HepG2 (cell line): Measurements from ENCODE around the gene SEMA7A. TPM values are rescaled to one million over a fixed set of nuclear protein-coding genes. Genes with fewer than 3 reads are reported as not detected.

ENCODE experiments used
- ARNTL ChIP-seq: sonication (generic); formaldehyde crosslinking; IDR thresholded peaks from 2 replicates; pipeline ENCODE4 v1.4.0; 2020; ENCODE audit warnings: mild to moderate bottlenecking, missing genetic modification reagents
- CEBPB ChIP-seq: IDR thresholded peaks from 2 replicates; pipeline ENCODE4 v1.6.1; 2011; ENCODE audit warnings: low read depth, low read length, improper control_type of control experiment, borderline replicate concordance
- DMAP1 ChIP-seq: IDR thresholded peaks from 2 replicates; pipeline ENCODE4 v1.6.1; 2016
- GABPB1 ChIP-seq: IDR thresholded peaks from 2 replicates; pipeline ENCODE4 v1.6.1; 2016; ENCODE audit warnings: mild to moderate bottlenecking, missing genetic modification reagents, moderate library complexity, missing compliant biosample characterization
- KLF9 ChIP-seq: IDR thresholded peaks from 2 replicates; pipeline ENCODE4 v1.6.1; 2016; ENCODE audit warnings: low read depth
- MATR3 ChIP-seq: sonication (generic); formaldehyde crosslinking; IDR thresholded peaks from 2 replicates; pipeline ENCODE4 v1.4.0; 2020; ENCODE audit warnings: missing genetic modification reagents
- MED8 ChIP-seq: sonication (generic); formaldehyde crosslinking; IDR thresholded peaks from 2 replicates; pipeline ENCODE4 v1.8.1; 2023; ENCODE audit warnings: mild to moderate bottlenecking, missing genetic modification reagents; ENCODE audit not compliant: insufficient replicate concordance
- MEF2D ChIP-seq: sonication (generic); formaldehyde crosslinking; IDR thresholded peaks from 2 replicates; pipeline ENCODE4 v1.5.1; 2020; ENCODE audit warnings: mild to moderate bottlenecking, missing genetic modification reagents
- NFE2 ChIP-seq: sonication (generic); formaldehyde crosslinking; IDR thresholded peaks from 2 replicates; pipeline ENCODE4 v1.4.0; 2020; ENCODE audit warnings: missing genetic modification reagents
- PLRG1 ChIP-seq: fragments of 450-650 bp; conservative IDR thresholded peaks from 2 replicates; pipeline ENCODE4 v1.6.1; 2016
- TARDBP ChIP-seq: sonication (generic); formaldehyde crosslinking; IDR thresholded peaks from 2 replicates; pipeline ENCODE4 v1.8.0; 2022; ENCODE audit warnings: mild to moderate bottlenecking, missing genetic modification reagents
- TEAD2 ChIP-seq: sonication (generic); formaldehyde crosslinking; IDR thresholded peaks from 2 replicates; pipeline ENCODE4 v1.9.0; 2021; ENCODE audit warnings: missing genetic modification reagents
- THAP8 ChIP-seq: sonication (generic); formaldehyde crosslinking; IDR thresholded peaks from 2 replicates; pipeline ENCODE4 v1.5.1; 2020; ENCODE audit warnings: missing genetic modification reagents, mild to moderate bottlenecking, borderline replicate concordance
- ZNF333 ChIP-seq: sonication (generic); formaldehyde crosslinking; IDR thresholded peaks from 2 replicates; pipeline ENCODE4 v1.4.0; 2020; ENCODE audit warnings: mild to moderate bottlenecking, missing genetic modification reagents, borderline replicate concordance
- ZNF337 ChIP-seq: sonication (generic); formaldehyde crosslinking; IDR thresholded peaks from 2 replicates; pipeline ENCODE4 v1.5.1; 2020; ENCODE audit warnings: missing genetic modification reagents, low read depth, mild to moderate bottlenecking, borderline replicate concordance
- ZNF33A ChIP-seq: sonication (generic); formaldehyde crosslinking; IDR thresholded peaks from 2 replicates; pipeline ENCODE4 v1.5.1; 2020; ENCODE audit warnings: missing genetic modification reagents, mild to moderate bottlenecking, moderate library complexity, borderline replicate concordance
- ZNF382 ChIP-seq: sonication (generic); formaldehyde crosslinking; IDR thresholded peaks from 2 replicates; pipeline ENCODE4 v1.5.0; 2020; ENCODE audit warnings: missing genetic modification reagents, mild to moderate bottlenecking, borderline replicate concordance
- ZNF430 ChIP-seq: sonication (generic); formaldehyde crosslinking; IDR thresholded peaks from 2 replicates; pipeline ENCODE4 v1.9.0; 2021; ENCODE audit warnings: mild to moderate bottlenecking, missing genetic modification reagents
- ZNF432 ChIP-seq: sonication (generic); formaldehyde crosslinking; IDR thresholded peaks from 2 replicates; pipeline ENCODE4 v1.5.0; 2020; ENCODE audit warnings: missing genetic modification reagents, mild to moderate bottlenecking, borderline replicate concordance
- ZNF556 ChIP-seq: sonication (generic); formaldehyde crosslinking; IDR thresholded peaks from 2 replicates; pipeline ENCODE4 v1.4.0; 2020; ENCODE audit warnings: mild to moderate bottlenecking, missing genetic modification reagents, borderline replicate concordance
- ZNF678 ChIP-seq: sonication (generic); formaldehyde crosslinking; IDR thresholded peaks from 2 replicates; pipeline ENCODE4 v1.4.0; 2020; ENCODE audit warnings: mild to moderate bottlenecking, missing genetic modification reagents
- ZNF687 ChIP-seq: sonication (generic); formaldehyde crosslinking; IDR thresholded peaks from 2 replicates; pipeline ENCODE4 v1.5.1; 2020; ENCODE audit warnings: mild to moderate bottlenecking, missing genetic modification reagents, moderate library complexity
- ZNF773 ChIP-seq: sonication (generic); formaldehyde crosslinking; IDR thresholded peaks from 2 replicates; pipeline ENCODE4 v1.4.0; 2020; ENCODE audit warnings: missing genetic modification reagents, borderline replicate concordance
- polyA plus RNA-seq, 8 experiments: library from polyadenylated mRNA; depleted of rRNA in 3 of 8; stranded (reverse) in 7 of 8; unstranded in 1 of 8; fragments of >200 nt; fragmentation: Illumina TruSeq in 4 of 8; extraction: Trizol in 4 of 8; gene quantifications; 2 replicates each; pipeline versions ENCODE4 v1.2.1 to v1.2.3, GENCODE V29; 2011 to 2016; ENCODE audit warnings: low read depth in 4 of 8, missing spikeins in 1 of 8, mixed read lengths in 1 of 8; ENCODE audit not compliant: insufficient read depth in 1 of 8
- total RNA-seq, 5 experiments: library from RNA; depleted of rRNA; stranded (reverse); fragments of >200 nt; fragmentation: Illumina TruSeq; extraction: Trizol; gene quantifications; 2 replicates each; pipeline ENCODE4 v1.2.3, GENCODE V29; 2016; ENCODE audit warnings: low read depth in 1 of 5
- TF ChIP-seq, protein P1 (sequence below), 2 experiments: sonication (generic) in 1 of 2; formaldehyde crosslinking in 1 of 2; IDR thresholded peaks; 2 replicates each; pipeline versions ENCODE4 v1.4.0 to v1.6.1; 2018 to 2020; ENCODE audit warnings: missing genetic modification reagents in 2 of 2, borderline replicate concordance in 1 of 2, low read depth in 1 of 2, mild to moderate bottlenecking in 1 of 2, missing biosample characterization in 1 of 2

SEMA7A gene
- total and polyA plus RNA-seq, 2 of the 13 experiments (the other 11 are each of a cell fraction or from before 2014, with no cell fraction given), result 9.0 to 15.8 TPM

- TF ChIP-seq ARNTL (CRISPR knock-in tag), result no peak
- no peak for TF ChIP-seq ZNF333 (CRISPR knock-in tag)
- TF ChIP-seq NFE2 (CRISPR knock-in tag), result no peak
- TF ChIP-seq, protein P1, sequence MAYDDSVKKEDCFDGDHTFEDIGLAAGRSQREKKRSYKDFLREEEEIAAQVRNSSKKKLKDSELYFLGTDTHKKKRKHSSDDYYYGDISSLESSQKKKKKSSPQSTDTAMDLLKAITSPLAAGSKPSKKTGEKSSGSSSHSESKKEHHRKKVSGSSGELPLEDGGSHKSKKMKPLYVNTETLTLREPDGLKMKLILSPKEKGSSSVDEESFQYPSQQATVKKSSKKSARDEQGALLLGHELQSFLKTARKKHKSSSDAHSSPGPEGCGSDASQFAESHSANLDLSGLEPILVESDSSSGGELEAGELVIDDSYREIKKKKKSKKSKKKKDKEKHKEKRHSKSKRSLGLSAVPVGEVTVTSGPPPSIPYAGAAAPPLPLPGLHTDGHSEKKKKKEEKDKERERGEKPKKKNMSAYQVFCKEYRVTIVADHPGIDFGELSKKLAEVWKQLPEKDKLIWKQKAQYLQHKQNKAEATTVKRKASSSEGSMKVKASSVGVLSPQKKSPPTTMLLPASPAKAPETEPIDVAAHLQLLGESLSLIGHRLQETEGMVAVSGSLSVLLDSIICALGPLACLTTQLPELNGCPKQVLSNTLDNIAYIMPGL (CRISPR knock-in tag; IDR thresholded peaks at IDR 0.05; ENCODE audit: borderline replicate concordance in 1 of 2, low read depth in 1 of 2), result peak; percentile 78 to 80; a peak in 3 of 4 replicates
- no peak for TF ChIP-seq ZNF33A
- peak; percentile 67; the same call in 1 of the 2 replicates for TF ChIP-seq GABPB1 (CRISPR knock-in tag)
- no peak for TF ChIP-seq ZNF678 (CRISPR knock-in tag)
- TF ChIP-seq MATR3 (CRISPR knock-in tag), result no peak
- TF ChIP-seq MEF2D (CRISPR knock-in tag), result no peak
- TF ChIP-seq DMAP1 (CRISPR knock-in tag), result no peak
- TF ChIP-seq MED8 (CRISPR knock-in tag), result no peak
- 0 out of 2 replicates have a peak, but pooled peaks have one; percentile 27 for TF ChIP-seq ZNF556 (CRISPR knock-in tag)
- TF ChIP-seq ZNF687 (CRISPR knock-in tag), result peak; percentile 84
- TF ChIP-seq THAP8 (CRISPR knock-in tag), result no peak
- no peak for TF ChIP-seq ZNF773 (CRISPR knock-in tag)
- TF ChIP-seq ZNF337 (CRISPR knock-in tag), result 0 out of 2 replicates have a peak, but pooled peaks have one; percentile 27
- no peak for TF ChIP-seq ZNF432 (CRISPR knock-in tag)
- TF ChIP-seq PLRG1, result no peak
- TF ChIP-seq TARDBP (CRISPR knock-in tag), result no peak
- TF ChIP-seq ZNF430 (CRISPR knock-in tag), result no peak; the same call in 1 of the 2 replicates
- no peak for TF ChIP-seq ZNF382
- no peak for TF ChIP-seq TEAD2 (CRISPR knock-in tag)
- TF ChIP-seq CEBPB, result no peak
- no peak for TF ChIP-seq KLF9 (CRISPR knock-in tag)
These were observed 59.8 kb downstream of the SEMA7A start (continued) for GRCh38 chr15:74373731-74374647.
